ENCODE data around the gene PPA1.
"Not testable (repeated sequence)": the region's sequence is repeated elsewhere in the genome, so short reads cannot be mapped to it uniquely, and the experiment has no call there.

PPA1 gene

DNA sequence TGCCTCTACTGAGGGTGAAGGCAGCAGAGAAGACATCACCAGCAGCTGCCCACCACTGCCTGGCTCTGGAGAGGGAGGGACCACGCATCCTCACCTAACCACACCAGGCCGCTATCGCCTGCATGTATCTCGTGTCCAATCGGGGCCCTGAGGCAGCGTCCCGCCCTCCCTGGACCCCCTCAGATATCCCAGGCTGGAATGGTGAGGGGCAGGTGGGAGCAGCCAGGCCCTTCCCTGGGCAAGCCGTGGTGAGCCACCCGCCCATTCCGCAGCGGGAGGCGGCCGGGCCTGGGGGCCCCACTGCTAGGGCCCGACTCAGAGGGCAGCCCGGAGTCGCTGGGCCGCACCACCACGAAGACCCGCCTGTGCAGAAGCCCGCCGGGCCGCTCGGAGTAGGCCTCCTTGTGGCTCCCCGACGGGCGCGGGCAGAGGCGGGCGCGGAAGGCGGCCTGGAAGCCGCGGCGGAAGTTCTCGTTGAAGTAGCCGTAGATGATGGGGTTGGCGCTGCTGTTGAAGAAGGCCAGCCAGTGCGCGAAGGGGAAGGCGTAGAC, 21.6 kb upstream of the PPA1 start:
- DNase-seq, result no peak

DNA sequence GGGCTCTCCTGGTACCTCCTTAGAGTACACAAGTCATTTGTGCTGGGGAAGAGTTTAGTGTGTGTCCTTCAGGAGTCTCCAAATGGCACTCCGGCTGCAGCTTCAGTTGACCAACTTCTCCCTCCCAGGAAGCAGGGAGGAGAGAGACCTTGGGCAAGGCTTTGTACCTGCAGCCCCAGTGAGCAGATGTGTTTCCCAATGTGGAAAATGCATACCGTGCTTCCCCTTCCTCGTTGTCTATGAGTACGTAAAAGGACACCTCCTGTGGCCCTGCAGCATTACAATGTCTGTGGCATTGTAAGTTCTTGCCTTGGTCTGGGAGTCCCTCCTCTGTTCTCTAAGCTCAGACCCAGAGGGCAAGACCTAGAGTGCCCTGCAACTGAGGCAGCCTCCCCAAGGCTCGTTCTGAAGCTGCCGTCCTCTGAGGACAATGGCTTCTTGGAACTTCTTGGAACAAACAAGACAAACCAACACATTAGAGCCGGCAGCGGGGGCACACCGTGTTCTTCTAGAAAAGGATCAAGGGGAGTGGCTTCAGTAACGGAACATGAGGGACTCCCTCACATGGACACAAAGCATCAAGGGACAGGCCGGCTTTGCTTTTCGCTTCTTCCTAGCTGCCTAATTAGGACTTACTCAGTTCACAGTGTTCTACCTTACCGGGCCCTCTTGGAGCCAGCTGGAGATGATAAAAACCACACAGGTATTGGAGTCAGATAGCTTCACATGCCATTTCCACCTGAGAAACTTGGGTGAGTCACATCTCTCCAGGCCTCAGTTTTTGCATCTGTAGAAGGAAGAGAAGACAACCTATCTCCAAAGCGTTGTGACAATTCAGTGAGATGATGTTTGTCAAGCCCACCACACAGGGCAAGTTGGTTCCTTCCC, 20.9 kb upstream of the PPA1 start:
- no peak for DNase-seq

DNA sequence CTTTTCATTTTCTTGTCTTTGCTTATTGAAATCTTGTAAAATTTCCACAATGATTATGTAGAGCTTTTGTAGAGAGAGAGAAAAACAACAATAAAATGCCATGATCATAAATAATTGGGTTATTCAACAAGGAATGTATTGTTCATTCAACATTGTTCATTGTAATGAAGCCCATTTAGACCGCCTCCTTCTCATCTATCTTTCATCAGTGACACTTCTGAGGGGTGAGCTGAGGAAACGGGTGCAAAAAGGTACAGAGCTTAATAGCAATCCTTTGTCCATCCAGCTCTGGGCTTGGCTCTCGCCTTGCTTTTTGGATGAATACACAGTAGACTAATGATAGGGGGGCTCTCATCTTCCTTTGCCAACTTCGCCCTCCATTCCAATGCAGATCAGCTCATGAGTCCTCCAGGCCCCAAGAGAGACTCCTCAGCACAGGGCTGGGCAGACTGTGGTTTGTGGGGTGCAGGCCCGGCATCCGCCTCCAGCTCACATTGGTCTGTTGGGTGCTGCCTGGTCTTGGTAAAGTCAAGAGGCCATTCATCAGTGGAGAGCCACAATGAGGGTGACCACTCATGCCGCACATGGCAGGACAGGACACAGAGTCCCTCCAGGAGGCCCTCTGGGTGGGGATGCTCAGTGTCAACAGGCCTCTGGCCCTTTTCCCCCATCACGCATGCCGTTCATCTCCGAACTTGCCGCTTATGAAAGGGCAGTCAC, 17.9 kb upstream of the PPA1 start:
- no peak for DNase-seq

DNA sequence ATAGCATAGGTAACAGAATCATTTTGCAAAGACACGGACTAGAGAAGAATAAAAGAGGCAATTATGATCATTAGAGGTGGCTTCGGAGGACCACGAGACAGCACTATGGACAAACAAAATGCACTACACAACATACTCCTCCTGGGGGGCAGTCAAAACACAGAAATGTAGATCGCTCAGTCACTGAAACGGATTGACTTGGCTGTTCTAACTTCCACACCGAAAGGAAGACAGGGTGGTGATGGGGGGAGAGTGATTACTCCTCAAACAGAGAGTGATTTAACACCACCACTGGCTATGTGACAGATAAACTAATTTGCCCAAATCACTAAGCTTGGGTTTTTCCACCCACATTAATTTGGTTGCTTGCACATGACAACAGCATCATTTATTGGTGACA, 14.1 kb upstream of the PPA1 start:
- DNase-seq, result no peak

DNA sequence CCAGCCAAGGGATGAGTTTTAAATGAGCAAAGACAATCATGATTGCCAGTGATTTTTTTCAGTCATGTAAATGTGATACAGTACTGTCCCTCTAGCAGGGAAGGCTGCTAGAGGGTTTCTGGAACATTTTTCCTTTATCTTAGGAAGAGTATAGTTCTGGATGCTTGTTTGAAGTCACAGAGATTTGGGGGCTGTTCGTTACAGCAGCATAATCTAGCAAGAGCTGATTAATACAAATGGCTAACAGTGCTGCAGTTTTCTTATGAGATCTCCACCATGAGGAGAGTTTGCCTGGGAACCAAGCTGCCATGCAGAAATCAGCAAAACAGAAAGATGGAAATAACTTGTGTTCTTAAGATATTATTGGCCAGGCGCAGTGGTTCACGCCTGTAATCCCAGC, 7.9 kb upstream of the PPA1 start:
- no peak for DNase-seq

DNA sequence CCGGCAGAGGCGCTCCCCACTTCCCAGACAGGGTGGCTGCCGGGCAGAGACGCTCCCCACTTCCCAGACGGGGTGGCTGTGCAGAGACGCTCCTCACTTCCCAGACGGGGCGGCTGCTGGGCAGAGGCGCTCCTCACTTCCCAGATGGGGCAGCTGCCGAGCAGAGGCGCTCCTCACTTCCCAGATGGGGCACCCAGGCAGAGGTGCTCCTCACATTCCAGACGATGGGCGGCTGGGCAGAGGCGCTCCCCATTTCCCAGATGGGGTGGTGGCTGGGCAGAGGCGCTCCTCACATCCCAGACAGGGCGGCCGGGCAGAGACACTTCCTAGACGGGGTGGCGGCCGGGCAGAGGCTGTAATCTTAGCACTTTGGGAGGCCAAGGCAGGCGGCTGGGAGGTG, 6.8 kb upstream of the PPA1 start:
- DNase-seq, result not testable (repeated sequence)

DNA sequence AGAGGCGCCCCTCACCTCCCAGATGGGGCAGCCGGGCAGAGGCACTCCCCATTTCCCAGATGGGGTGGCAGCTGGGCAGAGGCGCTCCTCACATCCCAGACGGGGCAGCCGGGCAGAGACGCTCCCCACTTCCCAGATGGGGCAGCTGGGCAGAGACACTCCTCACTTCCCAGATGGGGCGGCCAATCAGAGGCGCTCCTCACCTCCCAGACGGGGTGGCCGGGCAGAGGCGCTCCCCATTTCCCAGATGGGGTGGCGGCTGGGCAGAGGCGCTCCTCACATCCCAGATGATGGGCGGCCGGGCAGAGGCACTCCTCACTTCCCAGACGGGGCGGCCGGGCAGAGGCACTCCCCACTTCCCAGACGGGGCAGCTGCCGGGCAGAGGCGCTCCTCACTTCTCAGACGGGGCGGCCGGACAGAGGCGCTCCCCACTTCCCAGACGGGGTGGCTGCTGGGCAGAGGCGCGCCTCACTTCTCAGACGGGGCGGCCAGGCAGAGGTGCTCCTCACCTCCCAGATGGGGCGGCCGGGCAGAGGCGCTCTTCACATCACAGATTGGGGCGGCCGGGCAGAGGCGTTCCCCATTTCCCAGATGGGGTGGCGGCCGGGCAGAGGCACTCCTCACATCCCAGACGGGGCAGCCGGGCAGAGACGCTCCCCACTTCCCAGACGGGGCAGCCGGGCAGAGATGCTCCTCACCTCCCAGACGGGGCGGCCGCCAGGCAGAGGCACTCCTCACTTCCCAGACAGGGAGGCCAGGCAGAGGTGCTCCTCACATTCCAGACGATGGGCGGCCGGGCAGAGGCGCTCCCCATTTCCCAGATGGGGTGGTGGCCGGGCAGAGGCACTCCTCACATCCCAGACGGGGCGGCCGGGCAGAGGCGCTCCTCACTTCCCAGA, 6.1 kb upstream of the PPA1 start:
- DNase-seq, result not testable (repeated sequence)

DNA sequence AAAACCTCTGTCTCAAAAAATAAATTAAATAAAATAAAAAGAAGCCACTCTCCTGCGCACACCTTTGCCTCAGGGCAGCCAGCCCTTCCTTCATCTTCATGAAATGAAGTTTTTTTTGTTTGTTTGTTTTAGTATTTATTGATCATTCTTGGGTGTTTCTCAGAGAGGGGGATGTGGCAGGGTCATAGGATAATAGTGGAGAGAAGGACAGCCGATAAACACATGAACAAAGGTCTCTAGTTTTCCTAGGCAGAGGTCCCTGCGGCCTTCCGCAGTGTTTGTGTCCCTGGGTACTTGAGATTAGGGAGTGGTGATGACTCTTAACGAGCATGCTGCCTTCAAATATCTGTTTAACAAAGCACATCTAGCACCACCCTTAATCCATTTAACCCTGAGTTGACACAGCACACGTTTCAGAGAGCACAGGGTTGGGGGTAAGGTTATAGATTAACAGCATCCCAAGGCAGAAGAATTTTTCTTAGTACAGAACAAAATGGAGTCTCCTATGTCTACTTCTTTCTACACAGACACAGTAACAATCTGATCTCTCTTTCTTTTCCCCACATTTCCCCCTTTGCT, 4.8 kb upstream of the PPA1 start:
- DNase-seq, result not testable (repeated sequence)

DNA sequence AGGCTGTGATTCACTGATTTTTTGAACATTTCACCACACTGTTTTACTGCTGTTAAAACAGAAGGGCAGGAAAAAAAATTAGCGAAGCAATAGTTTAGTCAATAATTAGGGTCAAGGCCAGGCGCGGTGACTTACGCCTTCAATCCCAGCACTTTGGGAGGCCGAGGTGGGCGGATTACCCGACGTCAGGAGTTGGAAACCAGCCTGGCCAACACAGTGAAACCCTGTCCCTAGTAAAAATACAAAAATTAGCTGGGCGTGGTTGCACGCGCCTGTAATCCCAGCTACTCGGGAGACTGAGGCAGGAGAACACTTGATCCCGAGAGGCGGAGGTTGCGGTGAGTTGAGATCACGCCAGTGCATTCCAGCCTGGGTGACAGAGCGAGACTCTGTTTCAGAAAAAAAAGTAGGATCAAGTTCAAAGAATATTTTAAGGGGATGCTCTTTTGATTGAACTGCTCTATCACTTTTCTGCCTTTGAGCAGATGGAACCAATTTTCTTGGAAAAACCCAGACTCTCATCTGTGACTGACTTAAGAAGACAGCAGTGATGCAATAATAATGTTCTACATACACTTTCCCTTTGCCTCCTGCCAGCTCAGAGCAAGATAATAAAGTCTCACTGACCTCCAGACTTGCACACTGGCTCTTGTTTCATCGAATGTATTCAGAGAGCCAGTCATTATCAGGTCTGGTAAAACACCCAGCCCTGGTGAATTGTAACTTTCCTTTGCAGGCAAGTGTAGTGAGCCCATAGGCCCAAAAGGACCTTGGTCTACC, 1.6 kb upstream of the PPA1 start:
- DNase-seq, result no peak

DNA sequence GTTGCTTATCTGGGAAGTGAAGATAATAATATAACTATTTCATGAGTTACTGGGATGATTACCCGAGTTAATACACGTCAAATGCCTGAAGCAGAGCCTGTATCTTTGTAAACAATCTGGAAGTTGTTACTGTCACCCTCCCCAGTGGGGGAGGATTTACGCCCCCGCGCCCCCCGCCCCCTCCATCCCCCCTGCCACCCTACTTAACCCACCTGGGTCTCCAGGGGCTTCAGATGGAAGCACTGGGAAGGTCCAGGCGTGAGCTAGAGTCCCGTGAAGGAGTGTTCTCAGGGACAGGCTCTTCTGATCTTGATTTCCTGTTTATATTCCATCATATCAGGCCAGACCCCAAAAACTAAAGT, 691 bp upstream of the PPA1 start:
- no peak for DNase-seq

DNA sequence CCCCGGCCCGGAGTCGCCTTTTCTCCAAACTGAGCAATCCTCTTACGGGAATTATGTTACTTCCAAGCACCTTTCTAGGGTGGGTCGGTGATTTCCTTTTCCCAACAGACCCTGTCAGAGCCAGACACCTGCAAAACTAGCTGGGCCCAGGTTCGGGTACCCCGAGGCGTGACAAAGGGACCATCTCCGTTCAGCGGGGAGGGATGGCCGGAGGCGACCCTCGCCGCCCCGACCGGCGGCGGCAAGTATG, 445 bp downstream of the PPA1 start:
- DNase-seq, result no peak

DNA sequence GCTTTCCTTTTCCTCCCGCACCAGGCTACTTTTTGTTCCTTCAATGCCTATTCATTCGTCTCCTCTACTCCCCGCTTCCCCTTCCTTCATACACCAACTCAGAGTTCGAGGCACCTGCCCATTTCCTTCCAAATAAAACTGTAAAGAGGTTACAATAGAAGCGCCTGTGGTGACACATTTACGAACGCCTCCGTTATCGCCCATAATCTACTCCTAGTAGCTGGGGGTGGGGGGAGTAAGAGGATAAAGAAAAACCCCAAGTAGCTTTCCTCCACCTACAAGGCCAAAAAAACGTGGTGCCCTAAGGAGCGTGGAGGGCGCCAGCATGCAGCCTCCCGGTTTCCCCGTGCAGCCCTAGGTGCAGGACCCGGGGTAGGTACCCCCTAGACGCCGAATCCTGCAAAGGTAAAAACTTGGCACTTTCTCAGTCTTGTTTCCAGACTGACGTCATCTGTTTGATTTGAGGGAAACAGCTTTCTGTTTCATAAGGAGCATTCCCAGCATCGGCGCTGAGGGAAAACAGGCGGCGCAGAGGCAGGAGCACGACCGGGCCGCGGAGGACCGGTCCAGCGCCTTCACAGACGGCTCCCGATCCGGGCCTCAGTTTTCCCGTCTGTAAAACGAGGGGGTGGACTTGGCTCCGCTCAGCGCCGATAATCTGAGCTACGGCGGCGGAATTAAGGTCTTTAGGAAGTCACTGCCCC, 922 bp downstream of the PPA1 start:
- peak; percentile 46 for DNase-seq

DNA sequence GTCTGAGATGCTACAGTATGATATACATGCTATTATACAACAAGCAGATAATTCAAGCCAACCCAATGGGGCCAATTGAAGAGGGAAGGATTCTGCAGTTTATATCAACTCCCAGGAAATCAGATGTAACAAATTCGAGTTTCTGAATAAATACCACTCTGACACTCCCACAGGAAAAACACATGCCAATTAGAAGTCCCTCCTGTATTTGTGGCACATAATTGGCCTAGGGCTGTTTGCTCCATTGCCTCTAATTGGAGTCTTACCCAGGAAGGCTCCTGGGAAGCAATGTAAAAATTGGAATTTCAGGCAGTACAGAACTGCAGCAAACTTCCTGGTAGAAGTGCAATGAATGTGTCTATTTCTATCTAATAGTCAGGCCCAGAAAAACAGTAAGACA, 4.7 kb downstream of the PPA1 start:
- no peak for DNase-seq

DNA sequence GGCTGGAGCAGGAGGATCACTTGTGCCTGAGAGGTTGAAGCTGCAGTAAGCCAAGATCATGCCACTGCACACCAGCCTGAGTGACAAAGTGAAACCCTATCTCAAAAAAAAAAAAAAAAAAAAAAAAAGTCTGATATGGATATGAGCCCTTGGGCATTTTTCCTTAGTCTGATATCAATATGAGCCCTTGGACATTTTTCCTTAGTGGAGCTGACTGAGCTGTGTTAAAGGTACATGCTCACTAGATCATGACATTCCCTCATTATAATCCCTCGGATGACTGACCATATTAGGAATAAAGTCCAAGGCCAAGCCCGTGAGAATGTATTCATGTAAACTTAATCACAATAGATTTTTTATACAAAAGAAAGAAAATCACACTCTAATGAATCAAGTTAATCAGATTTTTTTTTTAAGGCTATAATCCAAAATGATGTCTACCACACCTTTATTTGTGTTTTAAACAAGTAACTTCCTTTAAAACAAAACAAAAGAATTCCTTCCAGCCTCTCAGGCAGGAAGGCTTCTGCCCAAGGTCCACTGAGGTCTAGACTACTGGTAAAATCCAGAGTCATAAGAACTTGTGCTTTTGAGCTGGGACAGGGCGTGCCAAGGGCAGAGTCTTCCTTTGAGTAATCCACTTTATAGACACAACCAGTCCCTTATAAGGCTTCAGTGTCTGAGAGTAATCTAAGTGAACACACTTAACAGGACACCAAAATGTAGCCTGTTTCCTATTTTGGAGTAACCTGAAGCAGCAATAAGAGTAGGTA, 5.5 kb downstream of the PPA1 start:
- no peak for DNase-seq

DNA sequence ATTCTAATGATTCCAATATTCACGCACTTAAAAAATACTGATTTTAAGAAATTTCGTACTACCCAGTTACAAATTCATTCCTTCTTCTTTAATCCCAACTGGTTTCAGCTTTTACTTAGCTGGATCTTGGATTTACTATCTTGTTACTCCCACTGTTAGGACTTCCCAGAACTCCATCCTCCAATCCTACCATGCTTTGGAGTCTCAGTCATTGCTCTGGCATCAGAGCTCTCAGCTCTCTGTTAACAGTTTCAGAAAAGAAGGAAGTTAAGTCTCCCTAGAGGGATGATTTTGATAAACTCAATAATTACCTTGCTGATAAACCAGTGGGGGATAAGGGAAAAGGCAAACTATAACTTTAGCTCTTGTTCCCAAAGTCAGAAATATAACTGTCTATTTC, 9.5 kb downstream of the PPA1 start:
- no peak for DNase-seq

DNA sequence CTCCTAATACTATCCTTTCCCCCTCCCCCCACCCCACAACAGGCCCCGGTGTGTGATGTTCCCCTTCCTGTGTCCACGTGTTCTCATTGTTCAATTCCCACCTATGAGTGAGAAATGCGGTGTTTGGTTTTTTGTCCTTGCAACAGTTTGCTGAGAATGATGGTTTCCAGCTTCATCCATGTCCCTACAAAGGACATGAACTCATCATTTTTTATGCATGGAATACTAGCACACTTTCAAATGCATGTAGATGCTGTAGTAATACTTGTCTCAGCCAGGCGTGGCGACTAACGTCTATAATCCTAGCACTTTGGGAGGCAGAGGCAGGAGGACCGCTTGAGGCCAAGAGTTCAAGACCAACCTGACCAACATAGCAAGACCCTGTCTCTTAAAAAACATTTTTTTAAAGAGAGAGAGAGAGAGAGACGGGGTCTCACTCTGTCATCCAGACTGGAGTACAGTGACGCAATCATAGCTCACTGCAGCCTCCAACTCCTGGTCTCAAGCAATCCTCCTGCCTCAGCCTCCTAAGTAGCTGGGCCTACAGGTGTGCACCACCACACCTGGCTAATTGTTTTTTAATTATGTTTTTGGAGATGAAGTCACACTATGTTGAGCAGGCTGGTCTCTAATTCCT, 10.3 kb downstream of the PPA1 start:
- not testable (repeated sequence) for DNase-seq

DNA sequence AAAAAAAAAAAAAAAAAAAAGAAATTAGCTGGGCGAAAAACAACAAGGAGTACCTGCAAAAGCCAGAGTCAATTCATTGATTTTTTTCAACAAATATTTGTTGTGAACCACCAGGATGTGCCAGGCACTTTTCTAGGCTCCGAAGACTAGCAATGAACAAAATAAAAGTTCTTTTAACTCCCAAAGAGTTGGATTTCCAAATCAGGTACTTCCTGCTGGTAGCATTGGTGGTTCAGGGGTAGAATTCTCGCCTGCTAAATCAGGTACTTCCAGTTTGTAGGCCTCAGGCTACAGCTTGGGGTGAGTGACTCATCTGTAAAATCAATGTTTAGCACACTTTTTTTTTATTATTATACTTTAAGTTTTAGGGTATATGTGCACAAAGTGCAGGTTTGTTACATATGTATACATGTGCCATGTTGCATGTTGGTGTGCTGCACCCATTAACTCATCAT, 10.9 kb downstream of the PPA1 start:
- DNase-seq, result no peak

DNA sequence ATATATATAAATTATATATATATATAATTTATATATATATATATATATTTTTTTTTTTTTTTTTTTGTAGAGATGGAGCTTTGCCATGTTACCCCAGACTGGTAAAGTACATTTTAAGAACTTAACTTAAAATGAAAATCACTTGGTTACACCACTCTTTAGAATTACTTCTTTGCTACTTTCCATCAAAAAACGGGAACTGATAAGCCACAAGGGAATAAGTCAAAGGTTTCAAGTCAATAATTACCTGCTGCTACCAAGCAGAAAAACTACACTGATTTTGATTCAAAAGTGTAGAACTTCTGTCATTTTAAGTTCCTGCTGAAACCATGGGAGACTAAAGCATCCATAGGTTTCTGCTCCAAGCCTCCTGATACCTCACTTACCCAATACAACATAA, 12.2 kb downstream of the PPA1 start:
- DNase-seq, result no peak

DNA sequence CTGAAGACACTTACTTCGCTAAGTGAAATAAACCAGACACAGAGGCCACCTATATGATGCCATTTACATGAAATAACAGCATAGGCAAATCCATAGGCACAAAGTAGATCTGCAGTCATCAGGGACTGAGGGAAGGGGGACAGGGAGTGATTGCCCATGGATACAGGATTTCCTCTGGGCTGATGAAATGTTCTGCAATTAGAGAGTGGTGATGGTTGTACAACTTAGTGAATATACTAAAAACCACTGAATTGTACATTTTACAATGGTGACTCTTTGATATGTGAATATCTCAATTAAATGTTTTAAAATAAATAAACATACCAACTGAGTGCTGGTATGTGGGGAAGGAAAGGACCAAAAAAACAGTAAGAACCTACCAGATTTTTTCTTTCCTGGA, 20.4 kb downstream of the PPA1 start:
- DNase-seq, result no peak

DNA sequence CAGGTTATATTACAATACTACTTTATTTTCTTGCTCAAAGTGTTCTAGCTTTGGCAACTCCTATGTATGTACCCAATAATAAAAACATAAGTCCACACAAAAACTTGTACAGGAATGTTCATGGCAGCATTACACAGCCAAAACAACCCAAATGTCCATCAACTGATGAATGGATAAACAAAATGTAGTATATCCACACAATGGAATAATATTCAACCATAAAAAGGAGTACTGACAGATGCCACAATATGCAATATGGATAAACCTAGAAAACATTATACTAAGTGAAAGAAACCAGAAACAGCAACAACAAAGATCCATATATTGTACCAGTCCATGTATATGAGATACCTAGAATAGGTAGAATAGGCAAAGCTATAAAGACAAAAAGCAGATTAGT, 21.0 kb downstream of the PPA1 start:
- no peak for DNase-seq
